Activated effector memory CD4-positive, alpha-beta T cell treated with anti-CD3 and anti-CD28 coated beads, Interleukin-2, amount 50 U/mL, for 16 hours (primary cell): Measurements from ENCODE around the gene ERICH2.

Experiments used
- DNase-seq: peaks from one replicate; pipeline ENCODE4 v3.0.0-alpha.2; 2020

The ERICH2 gene

DNA sequence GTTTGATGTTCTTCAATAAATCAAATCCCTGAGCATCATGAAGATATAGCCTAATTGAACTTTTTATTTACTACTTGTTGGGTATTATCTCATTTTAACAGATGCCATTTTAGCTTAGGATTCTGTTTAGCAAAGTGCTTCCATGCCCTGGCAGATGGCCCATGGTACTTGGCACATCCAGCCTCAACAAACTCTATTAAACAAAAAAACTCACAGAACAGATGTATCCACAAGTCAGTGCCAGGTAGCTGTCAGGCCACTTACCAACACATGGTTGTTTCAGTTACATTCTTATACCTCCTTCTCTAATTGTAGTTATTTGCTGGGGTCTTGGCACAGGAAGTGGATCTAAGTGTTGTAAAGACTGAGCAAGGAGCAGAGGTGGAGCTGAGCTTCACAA is 76.1 kb downstream of the ERICH2 start:
- DNase-seq = no peak

DNA sequence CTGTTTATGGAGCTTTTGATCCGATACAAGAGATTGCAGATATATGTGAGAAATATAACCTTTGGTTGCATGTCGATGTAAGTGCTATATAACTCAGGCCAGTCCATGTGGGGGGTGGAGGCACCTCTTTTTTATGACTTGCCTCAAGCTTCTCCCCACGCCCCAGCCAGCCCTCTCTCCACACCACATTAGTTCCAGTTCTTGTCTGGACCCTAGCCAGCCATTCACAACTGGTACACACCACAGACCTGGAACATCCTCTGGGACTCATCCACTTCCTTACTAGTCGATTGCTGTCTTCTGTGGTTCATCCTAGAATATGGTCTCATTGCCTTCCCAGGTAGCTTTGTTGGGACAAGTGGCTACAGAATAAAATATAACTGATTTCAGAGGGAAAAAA is 77.5 kb downstream of the ERICH2 start:
- DNase-seq = no peak
